COLO668 (cell line): Measurements from ENCODE around the gene DHX32.

Experiments
- DNase-seq: peaks from one replicate; lab custom pipeline; 2025; ENCODE audit not compliant: unreplicated experiment; lab: John Stamatoyannopoulos, UW

DHX32 gene

GRCh38 chr10:125850766-125851731, 30.0 kb downstream of the DHX32 start:
- no peak for DNase-seq

- no peak for DNase-seq
Measured at GRCh38 chr10:125849448-125849847, 31.6 kb downstream of the DHX32 start.

- no peak for DNase-seq
Measured at GRCh38 chr10:125848857-125849256, 32.2 kb downstream of the DHX32 start.

GRCh38 chr10:125848371-125848770, 32.7 kb downstream of the DHX32 start:
- DNase-seq, result no peak

GRCh38 chr10:125846894-125847293, 34.2 kb downstream of the DHX32 start:
- DNase-seq, result no peak

- no peak for DNase-seq
Measured at GRCh38 chr10:125845617-125846016, 35.5 kb downstream of the DHX32 start.

- DNase-seq, result no peak
Measured at GRCh38 chr10:125844751-125845221, 36.3 kb downstream of the DHX32 start.

- DNase-seq, result no peak
Measured at GRCh38 chr10:125843603-125844329, 37.3 kb downstream of the DHX32 start.

GRCh38 chr10:125840955-125841354, 40.1 kb downstream of the DHX32 start:
- DNase-seq, result no peak

- DNase-seq, result no peak
Measured at GRCh38 chr10:125840406-125840805, 40.7 kb downstream of the DHX32 start.

GRCh38 chr10:125838802-125839575, 42.1 kb downstream of the DHX32 start:
- DNase-seq, result no peak

- no peak for DNase-seq
Measured at GRCh38 chr10:125836746-125837145, 44.3 kb downstream of the DHX32 start.

GRCh38 chr10:125828311-125828710, 52.8 kb downstream of the DHX32 start:
- no peak for DNase-seq

GRCh38 chr10:125827133-125827532, 54.0 kb downstream of the DHX32 start:
- DNase-seq, result no peak

GRCh38 chr10:125824736-125825135, 56.4 kb downstream of the DHX32 start:
- DNase-seq, result no peak

GRCh38 chr10:125823663-125824251, 57.3 kb downstream of the DHX32 start:
- peak; percentile 7 for DNase-seq

- DNase-seq, result peak; percentile 89
Measured at GRCh38 chr10:125822878-125823662, 58.0 kb downstream of the DHX32 start, which contains the start of the genes BCCIP and UROS. Gene BCCIP (plus strand): TSS chr10:125823546. CDS start chr10:125823558, 12 bp downstream. Gene UROS (minus strand): TSS chr10:125823258. CDS start chr10:125816499, 6,759 bp downstream.

- DNase-seq, result no peak
Measured at GRCh38 chr10:125820701-125821100, 60.4 kb downstream of the DHX32 start.

GRCh38 chr10:125817337-125817946, 63.6 kb downstream of the DHX32 start:
- no peak for DNase-seq
